Endothelial cell (in vitro differentiated cells): Measurements from ENCODE around the gene CARD6. TPM values are rescaled to one million over a fixed set of nuclear protein-coding genes. Genes with fewer than 3 reads are reported as not detected.
"Not testable (repeated sequence)": the region's sequence is repeated elsewhere in the genome, so short reads cannot be mapped to it uniquely, and the experiment has no call there.

Source experiments
- DNase-seq: peaks from one replicate; pipeline ENCODE4 v3.0.0; 2021; ENCODE audit warnings: low spot score
- H3K27ac Mint-ChIP-seq: one replicate; pipeline ENCODE4 v1.8.0; 2021; ENCODE audit warnings: mixed read lengths, inconsistent platforms; ENCODE audit not compliant: unreplicated experiment
- H3K27me3 Mint-ChIP-seq: one replicate; pipeline ENCODE4 v1.8.0; 2021; ENCODE audit warnings: mild to moderate bottlenecking, moderate library complexity, mixed read lengths, inconsistent platforms; ENCODE audit not compliant: unreplicated experiment
- H3K36me3 Mint-ChIP-seq: one replicate; pipeline ENCODE4 v1.8.0; 2021; ENCODE audit warnings: mild to moderate bottlenecking, low read depth, mixed read lengths, inconsistent platforms; ENCODE audit not compliant: unreplicated experiment
- H3K4me1 Mint-ChIP-seq: one replicate; pipeline ENCODE4 v1.8.0; 2021; ENCODE audit warnings: mild to moderate bottlenecking, mixed read lengths, inconsistent platforms; ENCODE audit not compliant: unreplicated experiment
- H3K4me3 Mint-ChIP-seq: one replicate; pipeline ENCODE4 v1.8.0; 2021; ENCODE audit warnings: mild to moderate bottlenecking, mixed read lengths, inconsistent platforms; ENCODE audit not compliant: unreplicated experiment
- H3K9me3 Mint-ChIP-seq: one replicate; pipeline ENCODE4 v1.8.0; 2021; ENCODE audit warnings: mixed read lengths, inconsistent platforms; ENCODE audit not compliant: unreplicated experiment
- CTCF ChIP-seq: fragments of 200-600 bp; sonication (generic); IDR thresholded peaks from one replicate; pipeline ENCODE4 v1.5.0; 2021; ENCODE audit warnings: antibody characterized with exemption; ENCODE audit not compliant: unreplicated experiment
- total RNA-seq: library from RNA; stranded (reverse); fragmentation: NEBNext Ultra II Directional; extraction: Animal tissue kit (Norgen Biotek cat#: 25700); gene quantifications from one replicate; pipeline ENCODE4 v1.2.1, GENCODE V29; 2021; ENCODE audit not compliant: unreplicated experiment

Gene CARD6
- total RNA-seq, 1 donor from 2014 or later, result 3.7 TPM

- no peak overlapping the region for H3K27ac Mint-ChIP-seq
- H3K4me1 Mint-ChIP-seq, result peaks cover 7% of the 10 kb centered on the region
- TF ChIP-seq CTCF, result no peak
- H3K9me3 Mint-ChIP-seq, result no peaks in the 10 kb centered on the region
- peaks cover 4% of the 10 kb centered on the region for H3K36me3 Mint-ChIP-seq
- no peak overlapping the region for H3K4me3 Mint-ChIP-seq
- no peak for DNase-seq
- H3K27me3 Mint-ChIP-seq, result peaks cover 6% of the 10 kb centered on the region
Observed at GRCh38 chr5:40801771-40802562, 39.2 kb upstream of the CARD6 start.

- Mint-ChIP-seq H3K4me3 (no peak overlapping the region), H3K27ac (no peak overlapping the region), H3K9me3 (peaks cover 4% of the 10 kb centered on the region), H3K27me3 (peaks cover 2% of the 10 kb centered on the region), H3K36me3 (no peaks in the 10 kb centered on the region), H3K4me1 (no peaks in the 10 kb centered on the region)
- no peak for DNase-seq
- no peak for TF ChIP-seq CTCF
Observed at GRCh38 chr5:40812125-40812524, 29.0 kb upstream of the CARD6 start.

GRCh38 chr5:40813698-40814281, 27.4 kb upstream of the CARD6 start:
- no peak overlapping the region for H3K4me3 Mint-ChIP-seq
- no peak overlapping the region for H3K27ac Mint-ChIP-seq
- H3K4me1 Mint-ChIP-seq, result no peaks in the 10 kb centered on the region
- H3K9me3 Mint-ChIP-seq, result peaks cover 4% of the 10 kb centered on the region
- no peaks in the 10 kb centered on the region for H3K27me3 Mint-ChIP-seq
- no peak for TF ChIP-seq CTCF
- H3K36me3 Mint-ChIP-seq, result no peaks in the 10 kb centered on the region
- DNase-seq, result no peak

GRCh38 chr5:40823459-40823858, 17.7 kb upstream of the CARD6 start:
- no peak overlapping the region for H3K4me3 Mint-ChIP-seq
- no peaks in the 10 kb centered on the region for H3K9me3 Mint-ChIP-seq
- no peaks in the 10 kb centered on the region for H3K4me1 Mint-ChIP-seq
- peaks cover 18% of the 10 kb centered on the region for H3K36me3 Mint-ChIP-seq
- no peak overlapping the region for H3K27ac Mint-ChIP-seq
- no peak for TF ChIP-seq CTCF
- no peaks in the 10 kb centered on the region for H3K27me3 Mint-ChIP-seq
- no peak for DNase-seq

GRCh38 chr5:40825461-40826043, 15.6 kb upstream of the CARD6 start:
- peaks cover 36% of the 10 kb centered on the region for H3K36me3 Mint-ChIP-seq
- H3K4me3 Mint-ChIP-seq, DNase-seq, H3K27ac Mint-ChIP-seq, H3K9me3 Mint-ChIP-seq, H3K4me1 Mint-ChIP-seq, H3K27me3 Mint-ChIP-seq: not testable (repeated sequence)
